HEK293 (cell line): ENCODE results near the gene PDE11A.

Experiments
- CTCF ChIA-PET: fragments of 350-600 bp; formaldehyde crosslinking; extraction: SDS; loops from one replicate; lab custom pipeline; 2021; ENCODE audit warnings: antibody characterized with exemption; lab: Yijun Ruan, JAX
- POLR2A ChIA-PET: fragments of 300-600 bp; formaldehyde crosslinking; extraction: SDS; loops from one replicate; lab custom pipeline; 2020; ENCODE audit warnings: antibody characterized with exemption, inconsistent platforms; lab: Yijun Ruan, JAX
- H3K27ac ChIP-seq: fragments of 200-500 bp; sonication (Bioruptor generic); 2 replicates; pipeline ENCODE4 v1.5.1; 2014; ENCODE audit warnings: low read depth, low read length, control low read depth, inconsistent platforms; ENCODE audit errors: extremely low read depth
- H3K36me3 ChIP-seq, 2 experiments: fragments of 200-500 bp in 1 of 2; sonication (Bioruptor generic) in 1 of 2; 1 replicate in 1 of 2; 2 replicates in 1 of 2; pipeline ENCODE4 v1.5.1; 2014 to 2017; ENCODE audit warnings: inconsistent platforms in 2 of 2, low read length in 2 of 2; ENCODE audit not compliant: control insufficient read depth in 2 of 2, insufficient read depth in 1 of 2
- H3K4me1 ChIP-seq: fragments of 200-500 bp; sonication (Bioruptor generic); 2 replicates; pipeline ENCODE4 v1.5.1; 2014; ENCODE audit warnings: mild to moderate bottlenecking, low read length, inconsistent platforms; ENCODE audit not compliant: control insufficient read depth, insufficient read depth
- H3K4me3 ChIP-seq: 2 replicates; pipeline ENCODE4 v1.5.1; 2011; ENCODE audit warnings: low read depth, mild to moderate bottlenecking, control low read depth, low read length, moderate library complexity
- H3K9me3 ChIP-seq: fragments of 200-500 bp; sonication (Bioruptor generic); 2 replicates; pipeline ENCODE4 v1.5.1; 2014; ENCODE audit warnings: low read depth, low read length, inconsistent platforms; ENCODE audit not compliant: control insufficient read depth, insufficient read depth
- FEZF1 ChIP-seq: fragments of 450-650 bp; formaldehyde crosslinking; IDR thresholded peaks from 2 replicates; pipeline ENCODE4 v1.5.1; 2016; ENCODE audit warnings: missing biosample characterization, missing genetic modification characterization
- GLIS1 ChIP-seq: fragments of 450-650 bp; formaldehyde crosslinking; IDR thresholded peaks from 2 replicates; pipeline ENCODE4 v1.5.1; 2016; ENCODE audit warnings: missing biosample characterization, missing genetic modification characterization
- GLIS2 ChIP-seq: fragments of 450-650 bp; formaldehyde crosslinking; IDR thresholded peaks from 2 replicates; pipeline ENCODE4 v1.5.1; 2016; ENCODE audit warnings: missing biosample characterization, missing genetic modification characterization
- MZF1 ChIP-seq: fragments of 450-650 bp; formaldehyde crosslinking; IDR thresholded peaks from 2 replicates; pipeline ENCODE4 v1.5.1; 2017; ENCODE audit warnings: missing biosample characterization, missing genetic modification characterization, borderline replicate concordance
- PRDM1 ChIP-seq: fragments of 450-650 bp; formaldehyde crosslinking; IDR thresholded peaks from 2 replicates; pipeline ENCODE4; 2016; ENCODE audit warnings: missing biosample characterization, missing genetic modification characterization
- REPIN1 ChIP-seq: fragments of 450-650 bp; formaldehyde crosslinking; IDR thresholded peaks from 2 replicates; pipeline ENCODE4 v1.5.1; 2017; ENCODE audit warnings: missing biosample characterization, missing genetic modification characterization, low read depth
- SCRT2 ChIP-seq: fragments of 450-650 bp; formaldehyde crosslinking; IDR thresholded peaks from 2 replicates; pipeline ENCODE4 v1.5.1; 2016; ENCODE audit warnings: missing biosample characterization, missing genetic modification characterization
- SETDB1 ChIP-seq: IDR thresholded peaks from one replicate; pipeline ENCODE4 v1.6.1; 2017; ENCODE audit warnings: mild to moderate bottlenecking, low read length, moderate library complexity, mixed read lengths; ENCODE audit not compliant: insufficient read length
- ZBTB48 ChIP-seq: fragments of 450-650 bp; formaldehyde crosslinking; IDR thresholded peaks from 2 replicates; pipeline ENCODE4 v1.5.1; 2016; ENCODE audit warnings: missing biosample characterization, missing genetic modification characterization
- ZFHX2 ChIP-seq: fragments of 450-650 bp; formaldehyde crosslinking; conservative IDR thresholded peaks from 2 replicates; pipeline ENCODE4 v1.5.1; 2016; ENCODE audit warnings: missing biosample characterization, missing genetic modification characterization
- ZNF169 ChIP-seq: fragments of 450-650 bp; formaldehyde crosslinking; IDR thresholded peaks from 2 replicates; pipeline ENCODE4 v1.5.1; 2016; ENCODE audit warnings: missing biosample characterization, missing genetic modification characterization
- ZNF248 ChIP-seq: fragments of 450-650 bp; formaldehyde crosslinking; IDR thresholded peaks from 2 replicates; pipeline ENCODE4 v1.5.1; 2017; ENCODE audit warnings: missing biosample characterization, missing genetic modification characterization
- ZNF274 ChIP-seq, 2 experiments: fragments of 200-500 bp in 1 of 2; fragments of 450-650 bp in 1 of 2; sonication (Bioruptor generic) in 1 of 2; formaldehyde crosslinking in 1 of 2; IDR thresholded peaks; 2 replicates each; pipeline versions ENCODE4 v1.5.1 to v1.6.1; 2014 to 2016; ENCODE audit warnings: borderline replicate concordance in 1 of 2, inconsistent platforms in 1 of 2, low read length in 1 of 2, missing biosample characterization in 1 of 2, missing genetic modification characterization in 1 of 2
- ZNF335 ChIP-seq: fragments of 450-650 bp; formaldehyde crosslinking; conservative IDR thresholded peaks from 2 replicates; pipeline ENCODE4 v1.5.1; 2016; ENCODE audit warnings: missing biosample characterization, missing genetic modification characterization
- ZNF521 ChIP-seq: fragments of 450-650 bp; formaldehyde crosslinking; IDR thresholded peaks from 2 replicates; pipeline ENCODE4 v1.5.1; 2017; ENCODE audit warnings: missing biosample characterization, mild to moderate bottlenecking, missing genetic modification characterization
- ZNF600 ChIP-seq: fragments of 450-650 bp; formaldehyde crosslinking; IDR thresholded peaks from 2 replicates; pipeline ENCODE4 v1.5.1; 2016; ENCODE audit warnings: missing biosample characterization, missing genetic modification characterization
- TF ChIP-seq, protein P1 (sequence below): fragments of 450-650 bp; formaldehyde crosslinking; IDR thresholded peaks from 2 replicates; pipeline ENCODE4 v1.5.1; 2016; ENCODE audit warnings: missing biosample characterization, missing genetic modification characterization
- TF ChIP-seq, protein P2 (sequence below): fragments of 450-650 bp; formaldehyde crosslinking; IDR thresholded peaks from 2 replicates; pipeline ENCODE4 v1.5.1; 2016; ENCODE audit warnings: missing biosample characterization, missing genetic modification characterization
- TF ChIP-seq, protein P3 (sequence below): sonication (generic); formaldehyde crosslinking; IDR thresholded peaks from 2 replicates; pipeline ENCODE4 v1.8.1; 2022; ENCODE audit warnings: mild to moderate bottlenecking, moderate library complexity, missing genetic modification reagents
- TF ChIP-seq, protein P4 (sequence below): fragments of 450-650 bp; formaldehyde crosslinking; IDR thresholded peaks from 2 replicates; pipeline ENCODE4 v1.5.1; 2017; ENCODE audit warnings: missing biosample characterization, mild to moderate bottlenecking, missing genetic modification characterization, moderate library complexity
- TF ChIP-seq, protein P5 (sequence below): fragments of 450-650 bp; formaldehyde crosslinking; IDR thresholded peaks from 2 replicates; pipeline ENCODE4 v1.5.1; 2016; ENCODE audit warnings: missing biosample characterization, missing genetic modification characterization
- TF ChIP-seq, protein P6 (sequence below): fragments of 450-650 bp; IDR thresholded peaks from 2 replicates; pipeline ENCODE4 v1.5.1; 2018; ENCODE audit warnings: missing biosample characterization, missing genetic modification characterization
- TF ChIP-seq, protein P7 (sequence below): fragments of 450-650 bp; formaldehyde crosslinking; IDR thresholded peaks from 2 replicates; pipeline ENCODE4 v1.5.0; 2017; ENCODE audit warnings: missing biosample characterization, missing genetic modification characterization, borderline replicate concordance

The PDE11A gene

DNA sequence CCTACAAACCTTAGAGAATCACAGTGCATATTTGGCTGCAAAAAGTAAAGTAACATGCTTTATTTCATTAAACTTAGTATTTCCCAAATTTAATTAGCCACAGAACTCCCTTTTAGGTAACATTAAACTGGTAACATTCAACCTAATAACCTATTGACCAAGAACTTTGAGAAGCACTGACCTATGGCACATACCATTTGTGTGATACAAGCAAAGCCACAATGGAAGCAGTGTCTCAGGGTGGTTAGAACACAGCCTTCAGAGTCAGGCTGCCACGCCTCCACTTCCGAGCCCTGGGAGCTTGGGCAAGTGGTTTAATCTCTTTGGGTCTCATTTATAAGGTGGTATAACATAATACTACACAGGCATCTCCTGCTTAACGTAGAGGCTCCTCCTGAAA is 301.4 kb downstream of the PDE11A start (continued):
- TF ChIP-seq, protein P1, sequence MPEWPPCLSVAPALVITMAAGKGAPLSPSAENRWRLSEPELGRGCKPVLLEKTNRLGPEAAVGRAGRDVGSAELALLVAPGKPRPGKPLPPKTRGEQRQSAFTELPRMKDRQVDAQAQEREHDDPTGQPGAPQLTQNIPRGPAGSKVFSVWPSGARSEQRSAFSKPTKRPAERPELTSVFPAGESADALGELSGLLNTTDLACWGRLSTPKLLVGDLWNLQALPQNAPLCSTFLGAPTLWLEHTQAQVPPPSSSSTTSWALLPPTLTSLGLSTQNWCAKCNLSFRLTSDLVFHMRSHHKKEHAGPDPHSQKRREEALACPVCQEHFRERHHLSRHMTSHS (tag by site-specific recombination) = no peak
- TF ChIP-seq ZNF335 (tag by site-specific recombination) (no peak), FEZF1 (tag by site-specific recombination) (no peak)
- TF ChIP-seq, protein P2, sequence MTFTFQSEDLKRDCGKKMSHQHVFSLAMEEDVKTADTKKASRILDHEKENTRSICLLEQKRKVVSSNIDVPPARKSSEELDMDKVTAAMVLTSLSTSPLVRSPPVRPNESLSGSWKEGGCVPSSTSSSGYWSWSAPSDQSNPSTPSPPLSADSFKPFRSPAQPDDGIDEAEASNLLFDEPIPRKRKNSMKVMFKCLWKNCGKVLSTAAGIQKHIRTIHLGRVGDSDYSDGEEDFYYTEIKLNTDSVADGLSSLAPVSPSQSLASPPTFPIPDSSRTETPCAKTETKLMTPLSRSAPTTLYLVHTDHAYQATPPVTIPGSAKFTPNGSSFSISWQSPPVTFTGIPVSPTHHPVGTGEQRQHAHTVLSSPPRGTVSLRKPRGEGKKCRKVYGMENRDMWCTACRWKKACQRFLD (tag by site-specific recombination) = no peak
- TF ChIP-seq, protein P3, sequence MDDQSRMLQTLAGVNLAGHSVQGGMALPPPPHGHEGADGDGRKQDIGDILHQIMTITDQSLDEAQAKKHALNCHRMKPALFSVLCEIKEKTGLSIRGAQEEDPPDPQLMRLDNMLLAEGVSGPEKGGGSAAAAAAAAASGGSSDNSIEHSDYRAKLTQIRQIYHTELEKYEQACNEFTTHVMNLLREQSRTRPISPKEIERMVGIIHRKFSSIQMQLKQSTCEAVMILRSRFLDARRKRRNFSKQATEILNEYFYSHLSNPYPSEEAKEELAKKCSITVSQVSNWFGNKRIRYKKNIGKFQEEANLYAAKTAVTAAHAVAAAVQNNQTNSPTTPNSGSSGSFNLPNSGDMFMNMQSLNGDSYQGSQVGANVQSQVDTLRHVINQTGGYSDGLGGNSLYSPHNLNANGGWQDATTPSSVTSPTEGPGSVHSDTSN = no peak
- TF ChIP-seq, protein P4, sequence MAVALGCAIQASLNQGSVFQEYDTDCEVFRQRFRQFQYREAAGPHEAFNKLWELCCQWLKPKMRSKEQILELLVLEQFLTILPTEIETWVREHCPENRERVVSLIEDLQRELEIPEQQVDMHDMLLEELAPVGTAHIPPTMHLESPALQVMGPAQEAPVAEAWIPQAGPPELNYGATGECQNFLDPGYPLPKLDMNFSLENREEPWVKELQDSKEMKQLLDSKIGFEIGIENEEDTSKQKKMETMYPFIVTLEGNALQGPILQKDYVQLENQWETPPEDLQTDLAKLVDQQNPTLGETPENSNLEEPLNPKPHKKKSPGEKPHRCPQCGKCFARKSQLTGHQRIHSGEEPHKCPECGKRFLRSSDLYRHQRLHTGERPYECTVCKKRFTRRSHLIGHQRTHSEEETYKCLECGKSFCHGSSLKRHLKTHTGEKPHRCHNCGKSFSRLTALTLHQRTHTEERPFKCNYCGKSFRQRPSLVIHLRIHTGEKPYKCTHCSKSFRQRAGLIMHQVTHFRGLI (tag by site-specific recombination) = no peak
- TF ChIP-seq, protein P5, sequence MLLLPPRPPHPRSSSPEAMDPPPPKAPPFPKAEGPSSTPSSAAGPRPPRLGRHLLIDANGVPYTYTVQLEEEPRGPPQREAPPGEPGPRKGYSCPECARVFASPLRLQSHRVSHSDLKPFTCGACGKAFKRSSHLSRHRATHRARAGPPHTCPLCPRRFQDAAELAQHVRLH (tag by site-specific recombination) = no peak
- TF ChIP-seq, all 188 proteins: peak for 0

DNA sequence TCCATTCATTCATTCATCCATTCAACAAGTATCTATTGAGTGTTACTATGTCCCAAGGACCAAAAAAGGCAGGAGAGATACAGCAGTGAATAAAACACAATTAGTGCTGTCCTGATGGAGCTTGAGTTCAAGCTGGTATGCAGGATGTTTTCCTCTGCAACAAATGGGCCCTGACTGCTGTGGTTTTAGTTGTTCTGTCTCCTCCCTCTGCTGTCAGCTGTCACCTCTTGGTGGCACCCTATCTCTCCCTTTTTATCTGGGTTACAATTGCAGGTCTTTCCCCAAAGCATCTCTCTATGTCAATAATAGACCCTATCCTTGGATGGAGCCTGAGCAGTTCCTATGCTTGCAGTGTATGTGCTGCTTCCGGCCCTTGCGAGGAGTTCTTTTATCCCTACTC is 304.8 kb downstream of the PDE11A start:
- no peaks in the 10 kb centered on the region for H3K9me3 ChIP-seq
- 0 out of 2 replicates have a peak, but pooled peaks have one; percentile 15 for TF ChIP-seq SCRT2 (tag by site-specific recombination)
- TF ChIP-seq MZF1 (tag by site-specific recombination) = no peak
- no peak for TF ChIP-seq ZNF169 (tag by site-specific recombination)
- no peak for TF ChIP-seq PRDM1 (tag by site-specific recombination)
- TF ChIP-seq GLIS1 (tag by site-specific recombination) = no peak
- TF ChIP-seq SETDB1 = no peak
- TF ChIP-seq ZNF521 (tag by site-specific recombination) = no peak
- no peak for TF ChIP-seq ZBTB48
- ChIA-PET CTCF (interaction anchor here (0.6 to 2.4 kb wide), 4 partner anchors 9 to 1928 kb away, joined by 3 to 11 read pairs (median 4); no protein-coding TSS in a partner anchor), POLR2A (no interaction called here)
- H3K4me1 ChIP-seq = no peaks in the 10 kb centered on the region
- H3K27ac ChIP-seq = no peak overlapping the region
- no peaks in the 10 kb centered on the region for H3K36me3 ChIP-seq
- no peak overlapping the region for H3K4me3 ChIP-seq

DNA sequence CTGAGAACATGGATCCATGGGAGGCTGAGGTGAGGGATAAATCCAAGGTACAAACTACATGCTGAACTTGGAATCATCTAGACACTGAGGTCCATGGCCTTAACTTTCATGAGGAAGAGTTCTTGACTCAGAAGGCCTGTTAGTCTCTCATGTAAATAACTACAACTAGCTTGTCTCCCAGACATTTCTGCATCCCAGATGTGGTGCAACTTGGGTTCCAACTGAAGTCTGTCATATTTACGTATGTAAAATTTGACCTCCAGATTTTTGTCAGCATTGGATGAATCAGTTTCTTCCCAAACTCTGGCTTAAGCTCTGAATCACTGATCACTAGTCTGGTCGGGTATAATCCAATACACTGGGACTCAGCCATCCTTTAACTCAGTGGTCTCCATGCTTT is 306.9 kb downstream of the PDE11A start:
- POLR2A ChIA-PET = interaction anchor here (0.6 kb wide), 1 partner anchor 219 kb away, joined by 3 read pairs; no protein-coding TSS in a partner anchor

More for the DNA sequence above, 306.9 kb downstream of the PDE11A start:
- CTCF ChIA-PET = interaction anchor here (0.5 to 1.7 kb wide), 6 partner anchors 13 to 617 kb away, joined by 3 to 5 read pairs (median 3); no protein-coding TSS in a partner anchor
- Histone ChIP-seq H3K4me1 (no peaks in the 10 kb centered on the region), H3K4me3 (no peak overlapping the region), H3K27ac (no peak overlapping the region), H3K9me3 (no peaks in the 10 kb centered on the region), H3K36me3 (no peaks in the 10 kb centered on the region)
- no peak for TF ChIP-seq ZNF248
- no peak for TF ChIP-seq ZNF600 (tag by site-specific recombination)
- TF ChIP-seq, protein P6, sequence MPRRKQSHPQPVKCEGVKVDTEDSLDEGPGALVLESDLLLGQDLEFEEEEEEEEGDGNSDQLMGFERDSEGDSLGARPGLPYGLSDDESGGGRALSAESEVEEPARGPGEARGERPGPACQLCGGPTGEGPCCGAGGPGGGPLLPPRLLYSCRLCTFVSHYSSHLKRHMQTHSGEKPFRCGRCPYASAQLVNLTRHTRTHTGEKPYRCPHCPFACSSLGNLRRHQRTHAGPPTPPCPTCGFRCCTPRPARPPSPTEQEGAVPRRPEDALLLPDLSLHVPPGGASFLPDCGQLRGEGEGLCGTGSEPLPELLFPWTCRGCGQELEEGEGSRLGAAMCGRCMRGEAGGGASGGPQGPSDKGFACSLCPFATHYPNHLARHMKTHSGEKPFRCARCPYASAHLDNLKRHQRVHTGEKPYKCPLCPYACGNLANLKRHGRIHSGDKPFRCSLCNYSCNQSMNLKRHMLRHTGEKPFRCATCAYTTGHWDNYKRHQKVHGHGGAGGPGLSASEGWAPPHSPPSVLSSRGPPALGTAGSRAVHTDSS (tag by site-specific recombination) = no peak
- TF ChIP-seq, protein P7, sequence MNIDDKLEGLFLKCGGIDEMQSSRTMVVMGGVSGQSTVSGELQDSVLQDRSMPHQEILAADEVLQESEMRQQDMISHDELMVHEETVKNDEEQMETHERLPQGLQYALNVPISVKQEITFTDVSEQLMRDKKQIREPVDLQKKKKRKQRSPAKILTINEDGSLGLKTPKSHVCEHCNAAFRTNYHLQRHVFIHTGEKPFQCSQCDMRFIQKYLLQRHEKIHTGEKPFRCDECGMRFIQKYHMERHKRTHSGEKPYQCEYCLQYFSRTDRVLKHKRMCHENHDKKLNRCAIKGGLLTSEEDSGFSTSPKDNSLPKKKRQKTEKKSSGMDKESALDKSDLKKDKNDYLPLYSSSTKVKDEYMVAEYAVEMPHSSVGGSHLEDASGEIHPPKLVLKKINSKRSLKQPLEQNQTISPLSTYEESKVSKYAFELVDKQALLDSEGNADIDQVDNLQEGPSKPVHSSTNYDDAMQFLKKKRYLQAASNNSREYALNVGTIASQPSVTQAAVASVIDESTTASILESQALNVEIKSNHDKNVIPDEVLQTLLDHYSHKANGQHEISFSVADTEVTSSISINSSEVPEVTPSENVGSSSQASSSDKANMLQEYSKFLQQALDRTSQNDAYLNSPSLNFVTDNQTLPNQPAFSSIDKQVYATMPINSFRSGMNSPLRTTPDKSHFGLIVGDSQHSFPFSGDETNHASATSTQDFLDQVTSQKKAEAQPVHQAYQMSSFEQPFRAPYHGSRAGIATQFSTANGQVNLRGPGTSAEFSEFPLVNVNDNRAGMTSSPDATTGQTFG (tag by site-specific recombination) = no peak
- no peak for TF ChIP-seq GLIS2 (tag by site-specific recombination)
- no peak for TF ChIP-seq ZFHX2
- no peak for TF ChIP-seq REPIN1 (tag by site-specific recombination)
- no peak for TF ChIP-seq ZNF274 (IDR thresholded peaks at IDR 0.05; ENCODE audit: low read length)
- TF ChIP-seq ZNF274 (tag by site-specific recombination; IDR thresholded peaks at IDR 0.05; ENCODE audit: borderline replicate concordance) = no peak
